ENCODE data around the gene PDE6C.

Gene PDE6C

GRCh38 chr10:93612311-93612710 is at the start of gene PDE6C:
Gene PDE6C (plus strand): TSS chr10:93612537. CDS start chr10:93612726, 189 bp downstream.
- no peak for DNase-seq

GRCh38 chr10:93565446-93565845 is 46.9 kb upstream of the PDE6C start:
- DNase-seq: no peak

GRCh38 chr10:93566435-93567276 is 45.7 kb upstream of the PDE6C start, which contains the start of gene FFAR4:
Gene FFAR4 (plus strand): TSS chr10:93566665. CDS start chr10:93566721, 56 bp downstream.
- no peak for DNase-seq

- no peak for DNase-seq
These were observed 44.8 kb upstream of the PDE6C start for GRCh38 chr10:93567277-93568104.

- DNase-seq: no peak
These were observed 44.3 kb upstream of the PDE6C start for GRCh38 chr10:93568105-93568390.

GRCh38 chr10:93570383-93570782 is 42.0 kb upstream of the PDE6C start:
- no peak for DNase-seq

GRCh38 chr10:93572606-93573005 is 39.7 kb upstream of the PDE6C start:
- no peak for DNase-seq

DNA sequence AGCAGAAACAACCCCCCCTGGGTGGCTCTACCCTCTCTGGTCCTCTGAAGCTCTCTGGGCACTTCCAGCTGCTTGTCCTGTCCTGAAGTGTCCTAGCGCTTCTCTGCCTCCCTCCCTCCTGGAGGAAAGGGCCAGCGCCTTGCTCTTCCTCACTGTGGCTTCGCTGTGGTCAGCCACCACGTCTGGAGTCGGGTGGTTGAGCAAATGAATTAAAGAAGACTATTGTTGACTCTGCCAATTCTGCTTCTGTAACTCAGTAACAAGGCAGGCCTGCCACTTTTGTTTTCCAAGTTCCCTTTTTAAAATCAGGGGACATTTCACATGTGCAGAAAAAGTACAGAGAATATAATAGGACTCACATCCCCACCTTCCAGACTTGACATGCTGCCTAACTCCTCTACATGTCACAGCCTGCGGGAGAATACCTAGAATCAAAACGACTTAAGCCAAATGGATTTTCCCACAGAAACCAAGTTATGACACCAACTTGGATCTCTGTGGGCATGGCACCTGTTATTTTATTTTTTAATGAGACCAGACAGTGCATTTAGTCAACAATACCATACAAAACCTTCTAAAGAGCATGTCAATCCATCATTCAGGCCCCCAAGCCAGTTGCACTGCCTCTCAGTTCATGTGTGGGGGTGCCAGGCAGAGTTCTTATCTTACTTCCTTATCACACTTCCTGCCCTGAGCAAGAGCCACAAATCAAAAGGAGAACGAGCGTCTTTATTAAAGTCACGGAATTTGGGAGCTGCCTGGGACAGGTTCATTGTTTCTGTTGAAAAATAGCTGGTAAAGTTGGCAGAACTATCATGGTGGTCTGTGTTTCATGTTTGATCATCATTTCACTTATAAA is 39.1 kb upstream of the PDE6C start:
- peak; percentile 9 for DNase-seq

- no peak for DNase-seq
These were observed 38.4 kb upstream of the PDE6C start for GRCh38 chr10:93573924-93574323.

GRCh38 chr10:93576888-93577287 is 35.4 kb upstream of the PDE6C start:
- DNase-seq: no peak

- no peak for DNase-seq
These were observed 34.8 kb upstream of the PDE6C start for GRCh38 chr10:93577565-93577964.

- no peak for DNase-seq
These were observed 33.2 kb upstream of the PDE6C start for GRCh38 chr10:93579089-93579488.

DNA sequence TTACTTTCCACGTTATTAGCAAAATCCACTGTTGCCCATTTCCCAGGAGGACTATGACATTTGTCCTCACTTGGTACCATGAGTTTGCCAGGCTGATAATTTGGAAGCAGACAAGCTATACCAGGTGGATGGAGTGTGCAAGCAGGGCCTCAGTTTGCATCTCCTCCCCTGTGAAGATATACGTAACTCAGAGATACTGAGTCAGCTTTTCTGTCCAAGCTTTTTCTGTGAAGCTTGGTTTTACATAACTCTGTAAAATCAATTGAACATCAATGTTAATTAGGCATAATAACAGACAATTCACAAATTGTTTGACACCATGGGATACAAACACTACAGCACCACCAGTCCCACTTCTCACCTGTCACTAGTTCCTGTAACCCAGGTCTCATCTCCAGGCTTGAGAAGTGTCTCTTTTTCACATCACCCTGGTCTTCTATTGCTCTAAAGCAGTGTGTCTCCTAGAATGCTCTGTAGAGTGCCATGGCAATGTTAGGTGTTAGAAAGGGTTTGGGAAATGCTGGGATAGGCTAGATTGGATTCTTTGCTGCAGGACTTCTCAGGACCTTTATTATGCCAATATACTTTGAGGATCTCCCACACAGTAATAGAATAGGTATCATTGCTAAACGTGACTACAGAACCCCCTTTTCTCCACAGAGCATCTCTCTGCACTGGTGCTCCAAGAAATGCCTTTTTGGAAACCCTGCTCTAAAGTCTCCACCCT is 32.2 kb upstream of the PDE6C start:
- DNase-seq: no peak

DNA sequence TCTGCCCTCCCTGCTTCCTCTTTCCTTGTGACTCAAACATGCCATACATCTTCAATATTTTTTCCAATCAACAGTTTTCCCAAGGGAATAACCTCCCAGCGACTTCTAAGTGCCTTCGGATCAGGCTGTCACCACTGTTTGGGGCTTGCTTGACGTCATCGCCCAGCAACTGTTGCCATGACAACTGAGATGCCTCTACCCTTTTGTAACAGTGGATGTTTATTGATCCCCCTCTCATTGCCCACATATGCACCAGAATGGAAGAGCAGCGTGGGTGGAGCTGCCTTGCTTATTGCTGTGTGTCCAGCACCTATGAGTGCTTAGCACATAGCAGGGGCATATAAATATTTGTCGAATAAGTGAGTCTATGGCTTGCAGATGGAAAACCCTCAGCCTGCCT is 31.5 kb upstream of the PDE6C start:
- DNase-seq: no peak

DNA sequence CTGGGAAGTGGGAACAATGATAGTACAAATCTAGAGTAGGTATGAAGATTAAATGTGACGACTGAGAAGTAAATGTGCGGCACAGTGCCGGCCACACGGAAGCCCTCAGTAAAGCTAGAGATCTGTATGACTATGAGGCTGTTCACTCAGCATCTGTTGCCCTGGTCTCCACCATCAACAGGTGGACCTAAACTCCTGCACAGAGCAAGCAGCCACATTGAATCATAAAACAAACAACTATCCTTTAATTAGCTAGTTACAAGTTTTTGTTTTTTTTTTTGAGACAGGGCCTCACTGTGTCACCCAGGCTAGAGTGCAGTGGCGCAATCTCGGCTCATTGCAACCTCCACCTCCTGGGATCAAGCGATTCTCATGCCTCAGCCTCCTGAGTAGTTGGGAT is 27.9 kb upstream of the PDE6C start:
- no peak for DNase-seq

- no peak for DNase-seq
These were observed 22.4 kb upstream of the PDE6C start for GRCh38 chr10:93589648-93590562.

GRCh38 chr10:93590638-93591037 is 21.7 kb upstream of the PDE6C start:
- no peak for DNase-seq

DNA sequence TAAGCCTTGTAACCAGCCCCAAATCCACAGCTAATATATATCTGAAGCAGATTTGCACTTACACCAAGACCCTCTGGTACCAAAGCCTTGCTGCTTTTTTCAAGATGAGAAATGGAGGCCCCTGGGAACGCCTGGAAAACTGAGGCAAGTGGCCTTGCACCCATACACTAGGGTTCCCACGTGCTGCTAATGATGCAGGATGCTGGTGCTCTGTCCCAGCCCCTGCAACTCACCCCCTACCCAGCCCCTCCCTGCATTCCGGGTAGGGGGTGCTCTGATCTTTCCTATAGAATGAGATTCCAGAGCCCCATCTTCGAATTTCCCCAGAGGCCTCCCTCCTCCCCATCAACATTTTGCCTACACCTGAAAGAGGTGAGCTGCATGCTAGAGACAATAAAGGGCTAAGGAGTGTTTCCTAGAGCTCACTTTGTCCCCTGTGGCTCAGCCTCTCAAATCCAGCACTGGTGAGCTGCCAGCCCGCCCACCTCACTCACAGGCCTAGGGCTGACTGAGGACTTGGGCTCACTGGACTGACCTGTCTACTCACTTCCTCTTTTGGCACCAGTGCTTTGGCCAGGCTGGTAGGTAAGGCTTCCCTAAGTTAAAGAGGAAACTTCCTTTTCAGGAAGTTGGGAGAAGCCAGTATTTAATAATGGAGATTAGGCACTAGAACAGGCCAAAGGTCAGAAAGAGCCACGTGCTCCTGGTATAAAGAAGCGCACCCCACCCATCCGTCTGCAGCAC is 21.1 kb upstream of the PDE6C start:
- DNase-seq: no peak

GRCh38 chr10:93593254-93593653 is 19.1 kb upstream of the PDE6C start:
- DNase-seq: no peak

GRCh38 chr10:93593749-93594148 is 18.6 kb upstream of the PDE6C start:
- no peak for DNase-seq

- DNase-seq: no peak
These were observed 17.8 kb upstream of the PDE6C start for GRCh38 chr10:93594518-93594917.

All from KG1 (cell line).